A549 (cell line): ENCODE data around the gene CD40LG. TPM values are rescaled to one million over a fixed set of nuclear protein-coding genes. Genes with fewer than 3 reads are reported as not detected.

Source experiments
- polyA plus RNA-seq, 4 experiments: library from polyadenylated mRNA; depleted of rRNA in 3 of 4; stranded (reverse); fragments of >200 nt; fragmentation: RNase III in 1 of 4; extraction: RNeasy Plus Mini Kit Qiagen cat#74134 plus additional on column Dnase treatment in 1 of 4; gene quantifications; 2 replicates in 3 of 4; 3 replicates in 1 of 4; pipeline ENCODE4 v1.2.3, GENCODE V29; 2011 to 2017

Gene CD40LG
- polyA plus RNA-seq, 2 of the 4 experiments (the other 2 are of a cell fraction): not detected

Other genes starting within 250 kb of the CD40LG start
- gene BRS3, start 160.2 kb upstream of the CD40LG start, polyA plus RNA-seq (2011; rRNA removed): not detected in 2 replicates
- not detected in 3 replicates for gene BRS3, start 160.2 kb upstream of the CD40LG start, polyA plus RNA-seq (2017; fragmentation: RNase III; extraction: RNeasy Plus Mini Kit Qiagen cat#74134 plus additional on column Dnase treatment)
- gene HTATSF1, start 150.6 kb upstream of the CD40LG start, polyA plus RNA-seq (2011; rRNA removed): 5.0 and 10.8 TPM in 2 replicates
- 82.3 to 87.7 TPM (median 82.8 TPM) in 3 replicates for gene HTATSF1, start 150.6 kb upstream of the CD40LG start, polyA plus RNA-seq (2017; fragmentation: RNase III; extraction: RNeasy Plus Mini Kit Qiagen cat#74134 plus additional on column Dnase treatment)
- gene VGLL1, start 115.9 kb upstream of the CD40LG start, polyA plus RNA-seq (2011; rRNA removed): not detected in 2 replicates
- gene VGLL1, start 115.9 kb upstream of the CD40LG start, polyA plus RNA-seq (2017; fragmentation: RNase III; extraction: RNeasy Plus Mini Kit Qiagen cat#74134 plus additional on column Dnase treatment): not detected in 3 replicates
- 0.30 and 0.34 TPM in 2 replicates for gene ARHGEF6, start 132.8 kb downstream of the CD40LG start, polyA plus RNA-seq (2011; rRNA removed)
- gene ARHGEF6, start 132.8 kb downstream of the CD40LG start, polyA plus RNA-seq (2017; fragmentation: RNase III; extraction: RNeasy Plus Mini Kit Qiagen cat#74134 plus additional on column Dnase treatment): 0.10 to 0.22 TPM (median 0.21 TPM) in 3 replicates
- gene RBMX, start 232.6 kb downstream of the CD40LG start, polyA plus RNA-seq (2011; rRNA removed): 220 and 278 TPM in 2 replicates
- 333 to 337 TPM (median 337 TPM) in 3 replicates for gene RBMX, start 232.6 kb downstream of the CD40LG start, polyA plus RNA-seq (2017; fragmentation: RNase III; extraction: RNeasy Plus Mini Kit Qiagen cat#74134 plus additional on column Dnase treatment)